HCT116 (cell line): ENCODE data around the gene F2RL3. TPM values are rescaled to one million over a fixed set of nuclear protein-coding genes. Genes with fewer than 3 reads are reported as not detected.

ENCODE experiments used
- ATAC-seq: fragments of 200-7000 bp; cut with Tn5 transposase; 2 replicates; pipeline ENCODE4 v1.9.1; 2020; ENCODE audit warnings: mild to moderate bottlenecking, moderate library complexity
- BruUV-seq: library from RNA; stranded (reverse); fragments of 400-500 nt; replicated peaks from 2 replicates; lab custom pipeline; 2021; lab: Mats Ljungman, UMichigan
- CTCF ChIA-PET: fragments of 300-600 bp; sonication (Branson Sonifier 250); formaldehyde crosslinking; loops from one replicate; lab custom pipeline; 2021; ENCODE audit warnings: antibody characterized with exemption; lab: Charles Lee
- POLR2A ChIA-PET: fragments of 300-600, 350-600 bp; sonication (Branson Sonifier 250); formaldehyde crosslinking; loops from one replicate; lab custom pipeline; 2021; ENCODE audit warnings: antibody characterized with exemption; lab: Charles Lee
- RAD21 ChIA-PET, 2 experiments: fragments of 300-600 bp; sonication (Branson Sonifier 250); formaldehyde crosslinking; loops; one replicate each; lab custom pipeline; 2023; ENCODE audit warnings: low total read pairs in 2 of 2; ENCODE audit not compliant: uncharacterized antibody in 2 of 2, unreplicated experiment in 2 of 2, low non-redundant PET in 1 of 2; lab: Charles Lee
- DNase-seq: peaks from one replicate; pipeline ENCODE4 v3.0.0-alpha.2; 2010; ENCODE audit warnings: low read depth, low spot score
- H2AFZ ChIP-seq: fragments of 200-600 bp; shearing (Covaris generic), sonication (generic); 2 replicates; pipeline ENCODE4 v1.6.1; 2017; ENCODE audit warnings: low read depth, mixed run types, mixed read lengths, antibody characterized with exemption, low read length; ENCODE audit not compliant: poor library complexity, severe bottlenecking
- H3K27ac ChIP-seq: 2 replicates; pipeline ENCODE4 v1.5.1; 2012; ENCODE audit warnings: low read depth, low read length
- H3K27me3 ChIP-seq: fragments of 200-600 bp; sonication (generic); 2 replicates; pipeline ENCODE4 v1.6.1; 2016; ENCODE audit warnings: mixed run types, low read length, mixed read lengths; ENCODE audit not compliant: insufficient read depth
- H3K36me3 ChIP-seq, 2 experiments: fragments of 200-500 bp in 1 of 2; fragments of 200-600 bp in 1 of 2; sonication (Bioruptor generic) in 1 of 2; sonication (generic) in 1 of 2; 2 replicates each; pipeline versions ENCODE4 v1.5.1 to v1.6.1; 2014 to 2016; ENCODE audit warnings: low read length in 2 of 2, inconsistent platforms in 1 of 2, mixed read lengths in 1 of 2, mixed run types in 1 of 2; ENCODE audit not compliant: insufficient read depth in 2 of 2, control insufficient read depth in 1 of 2
- H3K4me1 ChIP-seq, 2 experiments: fragments of 200-600 bp in 1 of 2; sonication (generic) in 1 of 2; 2 replicates each; pipeline versions ENCODE4 v1.5.1 to v1.6.1; 2012 to 2017; ENCODE audit warnings: low read length in 2 of 2, inconsistent platforms in 1 of 2, mild to moderate bottlenecking in 1 of 2, mixed read lengths in 1 of 2, mixed run types in 1 of 2, moderate library complexity in 1 of 2; ENCODE audit not compliant: insufficient read depth in 2 of 2, control insufficient read depth in 1 of 2
- H3K4me2 ChIP-seq: fragments of 200-600 bp; sonication (generic); 2 replicates; pipeline ENCODE4 v1.6.1; 2017; ENCODE audit warnings: mixed run types, low read length, mixed read lengths
- H3K4me3 ChIP-seq, 2 experiments: fragments of 200-600 bp in 1 of 2; sonication (generic) in 1 of 2; replicated peaks in 1 of 2; 2 replicates each; pipeline ENCODE4 v1.5.1; 2011 to 2016; ENCODE audit warnings: low read length in 2 of 2, control low read depth in 1 of 2, low read depth in 1 of 2, mild to moderate bottlenecking in 1 of 2, mixed read lengths in 1 of 2, mixed run types in 1 of 2
- H3K79me2 ChIP-seq: fragments of 200-600 bp; sonication (generic); 2 replicates; pipeline ENCODE4 v1.6.1; 2017; ENCODE audit warnings: mild to moderate bottlenecking, mixed run types, low read length, moderate library complexity, mixed read lengths; ENCODE audit not compliant: insufficient read depth
- H3K9ac ChIP-seq: fragments of 200-600 bp; sonication (generic); 2 replicates; pipeline ENCODE4 v1.6.1; 2016; ENCODE audit warnings: low read length, mixed read lengths
- H3K9me2 ChIP-seq: fragments of 200-600 bp; sonication (generic), shearing (Covaris generic); 2 replicates; pipeline ENCODE4 v1.6.1; 2017; ENCODE audit warnings: mixed run types, mild to moderate bottlenecking, moderate library complexity; ENCODE audit not compliant: insufficient read depth
- H3K9me3 ChIP-seq, 2 experiments: fragments of 200-500 bp in 1 of 2; fragments of 200-600 bp in 1 of 2; sonication (Bioruptor generic) in 1 of 2; sonication (generic) in 1 of 2; 2 replicates each; pipeline ENCODE4 v1.6.1; 2014 to 2017; ENCODE audit warnings: low read length in 2 of 2, mixed read lengths in 2 of 2, inconsistent platforms in 1 of 2, low read depth in 1 of 2, mild to moderate bottlenecking in 1 of 2, mixed run types in 1 of 2, moderate library complexity in 1 of 2; ENCODE audit not compliant: control insufficient read depth in 1 of 2, insufficient read depth in 1 of 2
- H4K20me1 ChIP-seq: fragments of 200-600 bp; sonication (generic), shearing (Covaris generic); 2 replicates; pipeline ENCODE4 v1.6.1; 2017; ENCODE audit warnings: mixed run types, mild to moderate bottlenecking, moderate library complexity; ENCODE audit not compliant: insufficient read depth
- CBX3 ChIP-seq: IDR thresholded peaks from 2 replicates; pipeline ENCODE4 v1.6.1; 2012; ENCODE audit warnings: low read depth
- CEBPB ChIP-seq: IDR thresholded peaks from 2 replicates; pipeline ENCODE4 v1.6.1; 2012; ENCODE audit warnings: low read depth
- ELF1 ChIP-seq: IDR thresholded peaks from 2 replicates; pipeline ENCODE4 v1.6.1; 2012; ENCODE audit warnings: low read depth, borderline replicate concordance
- EZH2 ChIP-seq: fragments of 200-600 bp; sonication (generic); IDR thresholded peaks from 2 replicates; pipeline ENCODE4 v1.6.1; 2017; ENCODE audit warnings: antibody characterized with exemption, mixed run types
- EZH2phosphoT487 ChIP-seq: fragments of 200-600 bp; IDR thresholded peaks from 2 replicates; pipeline ENCODE4 v1.6.1; 2018; ENCODE audit warnings: antibody characterized with exemption, borderline replicate concordance
- FOSL1 ChIP-seq: IDR thresholded peaks from 2 replicates; pipeline ENCODE4 v1.6.1; 2012; ENCODE audit warnings: low read depth
- JUND ChIP-seq: IDR thresholded peaks from 2 replicates; pipeline ENCODE4 v1.6.1; 2012
- POLR2A ChIP-seq: IDR thresholded peaks from 2 replicates; pipeline ENCODE4 v1.7.0; 2011; ENCODE audit warnings: borderline replicate concordance; ENCODE audit not compliant: insufficient read depth, insufficient read length; ENCODE audit errors: extremely low read depth
- POLR2AphosphoS5 ChIP-seq: IDR thresholded peaks from 2 replicates; pipeline ENCODE4 v1.6.1; 2011; ENCODE audit warnings: mild to moderate bottlenecking, low read depth, low read length, moderate library complexity
- RAD21 ChIP-seq: IDR thresholded peaks from 2 replicates; pipeline ENCODE4 v1.6.1; 2012; ENCODE audit warnings: low read depth, mild to moderate bottlenecking
- SRF ChIP-seq: IDR thresholded peaks from 2 replicates; pipeline ENCODE4 v1.6.1; 2012; ENCODE audit warnings: low read depth
- ZNF274 ChIP-seq: fragments of 200-500 bp; sonication (Bioruptor generic); IDR thresholded peaks from 2 replicates; pipeline ENCODE4 v1.6.1; 2014; ENCODE audit warnings: mild to moderate bottlenecking, low read depth, low read length, inconsistent platforms
- intact Hi-C: fragments of 100-400 bp; cut with micrococcal nuclease; formaldehyde crosslinking; loops from 2 replicates; pipeline ENCODE4 v1.10.0; 2022
- total RNA-seq: library from RNA; stranded (reverse); gene quantifications from one replicate; pipeline ENCODE4 v1.2.1, GENCODE V29; 2021; ENCODE audit not compliant: unreplicated experiment
- TF ChIP-seq, protein P1 (sequence below): IDR thresholded peaks from 2 replicates; pipeline ENCODE4 v1.6.1; 2011; ENCODE audit warnings: mild to moderate bottlenecking, low read length, moderate library complexity; ENCODE audit not compliant: insufficient replicate concordance; ENCODE audit errors: extremely low read depth
- TF ChIP-seq, protein P2 (sequence below): IDR thresholded peaks from 2 replicates; pipeline ENCODE4 v1.6.1; 2012; ENCODE audit warnings: low read depth
- TF ChIP-seq, protein P3 (sequence below): IDR thresholded peaks from 2 replicates; pipeline ENCODE4 v1.6.1; 2012

F2RL3 gene
- total RNA-seq, 1 experiment from 2014 or later, result 0.10 TPM

- RAD21 ChIA-PET, result no interaction called here
- Histone ChIP-seq H3K36me3 (peaks cover 42 to 58% of the 10 kb centered on the region in 2 experiments), H3K79me2 (peaks cover 3% of the 10 kb centered on the region; the same call in 1 of the 2 replicates), H2AFZ (no peak overlapping the region), H3K27ac (no peak overlapping the region), H3K4me1 (no peaks in the 10 kb centered on the region), H3K4me3 (no peak overlapping the region), H3K27me3 (no peaks in the 10 kb centered on the region), H3K4me2 (no peak overlapping the region), H3K9me2 (no peaks in the 10 kb centered on the region), H3K9me3 (no peaks in the 10 kb centered on the region), H4K20me1 (no peaks in the 10 kb centered on the region), H3K9ac (no peak overlapping the region)
- TF ChIP-seq RAD21 (no peak), EZH2 (no peak), ELF1 (no peak)
- POLR2A ChIA-PET, result no interaction called here
- no TSS peak for BruUV-seq
- no peak for ATAC-seq
- intact Hi-C loops, result no loop called here
- CTCF ChIA-PET, result no interaction called here
- DNase-seq, result no peak
Measured at GRCh38 chr19:16850133-16850532, 38.7 kb upstream of the F2RL3 start.

- ChIA-PET RAD21 (no interaction called here), CTCF (no interaction called here), POLR2A (no interaction called here)
- no peak overlapping the region for H3K4me2 ChIP-seq
- no peak overlapping the region for H3K27ac ChIP-seq
- H3K4me3 ChIP-seq, result no peak overlapping the region
- no TSS peak for BruUV-seq
- no peaks in the 10 kb centered on the region for H3K9me2 ChIP-seq
- no peaks in the 10 kb centered on the region for H3K27me3 ChIP-seq
- intact Hi-C loops, result no loop called here
- no peak for ATAC-seq
- H3K4me1 ChIP-seq, result no peaks in the 10 kb centered on the region
- peaks cover 3% of the 10 kb centered on the region; the same call in 1 of the 2 replicates for H3K79me2 ChIP-seq
- H4K20me1 ChIP-seq, result no peaks in the 10 kb centered on the region
- H3K9me3 ChIP-seq, result no peaks in the 10 kb centered on the region
- DNase-seq, result no peak
- H3K36me3 ChIP-seq, result peaks cover 40 to 54% of the 10 kb centered on the region in 2 experiments
- H2AFZ ChIP-seq, result no peak overlapping the region
- H3K9ac ChIP-seq, result no peak overlapping the region
- no peak for TF ChIP-seq JUND
- no peak for TF ChIP-seq EZH2phosphoT487
- TF ChIP-seq POLR2A, result no peak
- TF ChIP-seq CBX3, result no peak
- no peak for TF ChIP-seq CEBPB
- TF ChIP-seq, protein P1, sequence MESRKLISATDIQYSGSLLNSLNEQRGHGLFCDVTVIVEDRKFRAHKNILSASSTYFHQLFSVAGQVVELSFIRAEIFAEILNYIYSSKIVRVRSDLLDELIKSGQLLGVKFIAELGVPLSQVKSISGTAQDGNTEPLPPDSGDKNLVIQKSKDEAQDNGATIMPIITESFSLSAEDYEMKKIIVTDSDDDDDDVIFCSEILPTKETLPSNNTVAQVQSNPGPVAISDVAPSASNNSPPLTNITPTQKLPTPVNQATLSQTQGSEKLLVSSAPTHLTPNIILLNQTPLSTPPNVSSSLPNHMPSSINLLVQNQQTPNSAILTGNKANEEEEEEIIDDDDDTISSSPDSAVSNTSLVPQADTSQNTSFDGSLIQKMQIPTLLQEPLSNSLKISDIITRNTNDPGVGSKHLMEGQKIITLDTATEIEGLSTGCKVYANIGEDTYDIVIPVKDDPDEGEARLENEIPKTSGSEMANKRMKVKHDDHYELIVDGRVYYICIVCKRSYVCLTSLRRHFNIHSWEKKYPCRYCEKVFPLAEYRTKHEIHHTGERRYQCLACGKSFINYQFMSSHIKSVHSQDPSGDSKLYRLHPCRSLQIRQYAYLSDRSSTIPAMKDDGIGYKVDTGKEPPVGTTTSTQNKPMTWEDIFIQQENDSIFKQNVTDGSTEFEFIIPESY, result no peak
- TF ChIP-seq FOSL1, result no peak
- TF ChIP-seq RAD21, result no peak
- TF ChIP-seq POLR2AphosphoS5, result no peak
- TF ChIP-seq, protein P2, sequence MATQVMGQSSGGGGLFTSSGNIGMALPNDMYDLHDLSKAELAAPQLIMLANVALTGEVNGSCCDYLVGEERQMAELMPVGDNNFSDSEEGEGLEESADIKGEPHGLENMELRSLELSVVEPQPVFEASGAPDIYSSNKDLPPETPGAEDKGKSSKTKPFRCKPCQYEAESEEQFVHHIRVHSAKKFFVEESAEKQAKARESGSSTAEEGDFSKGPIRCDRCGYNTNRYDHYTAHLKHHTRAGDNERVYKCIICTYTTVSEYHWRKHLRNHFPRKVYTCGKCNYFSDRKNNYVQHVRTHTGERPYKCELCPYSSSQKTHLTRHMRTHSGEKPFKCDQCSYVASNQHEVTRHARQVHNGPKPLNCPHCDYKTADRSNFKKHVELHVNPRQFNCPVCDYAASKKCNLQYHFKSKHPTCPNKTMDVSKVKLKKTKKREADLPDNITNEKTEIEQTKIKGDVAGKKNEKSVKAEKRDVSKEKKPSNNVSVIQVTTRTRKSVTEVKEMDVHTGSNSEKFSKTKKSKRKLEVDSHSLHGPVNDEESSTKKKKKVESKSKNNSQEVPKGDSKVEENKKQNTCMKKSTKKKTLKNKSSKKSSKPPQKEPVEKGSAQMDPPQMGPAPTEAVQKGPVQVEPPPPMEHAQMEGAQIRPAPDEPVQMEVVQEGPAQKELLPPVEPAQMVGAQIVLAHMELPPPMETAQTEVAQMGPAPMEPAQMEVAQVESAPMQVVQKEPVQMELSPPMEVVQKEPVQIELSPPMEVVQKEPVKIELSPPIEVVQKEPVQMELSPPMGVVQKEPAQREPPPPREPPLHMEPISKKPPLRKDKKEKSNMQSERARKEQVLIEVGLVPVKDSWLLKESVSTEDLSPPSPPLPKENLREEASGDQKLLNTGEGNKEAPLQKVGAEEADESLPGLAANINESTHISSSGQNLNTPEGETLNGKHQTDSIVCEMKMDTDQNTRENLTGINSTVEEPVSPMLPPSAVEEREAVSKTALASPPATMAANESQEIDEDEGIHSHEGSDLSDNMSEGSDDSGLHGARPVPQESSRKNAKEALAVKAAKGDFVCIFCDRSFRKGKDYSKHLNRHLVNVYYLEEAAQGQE, result no peak
- no peak for TF ChIP-seq ZNF274
- TF ChIP-seq, protein P3, sequence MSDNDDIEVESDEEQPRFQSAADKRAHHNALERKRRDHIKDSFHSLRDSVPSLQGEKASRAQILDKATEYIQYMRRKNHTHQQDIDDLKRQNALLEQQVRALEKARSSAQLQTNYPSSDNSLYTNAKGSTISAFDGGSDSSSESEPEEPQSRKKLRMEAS, result no peak
- no peak for TF ChIP-seq EZH2
- TF ChIP-seq SRF, result no peak
- no peak for TF ChIP-seq ELF1
Measured at GRCh38 chr19:16851031-16851712, 37.6 kb upstream of the F2RL3 start.
